NAMALWA (cell line): ENCODE results near the gene TMTC1.

Experiments used
- DNase-seq: peaks from one replicate; pipeline ENCODE4 v3.0.0-alpha.2; 2015; ENCODE audit warnings: low spot score

Gene TMTC1

DNA sequence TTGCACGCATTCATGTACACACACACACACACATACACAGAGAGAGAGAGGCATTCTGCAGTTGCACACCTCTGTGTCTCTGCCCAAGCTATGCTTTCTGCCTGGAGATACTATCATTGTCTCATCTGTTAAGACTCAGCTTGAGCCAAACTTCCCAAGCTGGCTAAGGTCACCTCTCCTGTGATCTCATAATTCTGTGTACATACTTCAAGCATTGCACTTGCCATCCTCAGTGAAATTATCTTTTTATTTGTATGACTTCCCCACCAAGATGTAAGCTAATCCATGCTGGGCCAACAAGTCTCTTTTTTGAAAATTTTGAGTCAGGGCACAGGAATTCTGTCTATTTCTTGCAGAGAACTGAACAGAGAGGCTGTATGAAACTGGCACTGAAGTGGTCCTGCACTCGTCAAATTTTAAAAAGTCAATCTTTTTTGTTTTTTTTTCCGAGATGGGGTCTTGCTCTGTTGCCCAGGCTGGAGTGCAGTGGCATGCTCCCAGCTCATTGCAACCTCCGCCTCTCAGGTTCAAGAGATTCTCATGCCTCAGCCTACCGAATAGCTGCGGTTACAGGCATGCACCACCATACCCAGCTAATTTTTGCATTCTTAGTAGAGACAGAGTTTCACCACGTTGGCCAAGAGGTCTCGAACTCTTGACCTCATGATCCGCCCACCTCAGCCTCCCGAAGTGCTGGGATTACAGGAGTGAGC, 44.3 kb downstream of the TMTC1 start:
- DNase-seq = no peak

DNA sequence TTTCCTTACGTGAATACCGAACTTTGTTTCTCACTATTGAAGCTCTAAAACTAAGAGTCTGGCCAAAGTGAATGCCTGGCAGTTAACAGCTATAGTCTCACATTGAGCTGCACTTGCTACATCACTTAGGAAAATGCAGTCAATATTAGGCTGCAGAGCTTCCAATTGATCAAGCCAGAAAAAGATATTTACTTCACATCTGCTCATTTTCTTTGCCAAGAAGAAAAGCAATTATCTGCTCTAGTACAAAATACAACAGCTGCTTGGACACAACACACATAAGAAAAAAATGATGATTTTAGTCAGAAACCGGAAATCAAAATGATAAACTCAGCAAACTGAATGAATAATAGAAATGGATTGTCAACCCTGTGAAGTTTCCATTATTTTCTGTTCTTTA, 45.4 kb downstream of the TMTC1 start:
- DNase-seq = no peak

DNA sequence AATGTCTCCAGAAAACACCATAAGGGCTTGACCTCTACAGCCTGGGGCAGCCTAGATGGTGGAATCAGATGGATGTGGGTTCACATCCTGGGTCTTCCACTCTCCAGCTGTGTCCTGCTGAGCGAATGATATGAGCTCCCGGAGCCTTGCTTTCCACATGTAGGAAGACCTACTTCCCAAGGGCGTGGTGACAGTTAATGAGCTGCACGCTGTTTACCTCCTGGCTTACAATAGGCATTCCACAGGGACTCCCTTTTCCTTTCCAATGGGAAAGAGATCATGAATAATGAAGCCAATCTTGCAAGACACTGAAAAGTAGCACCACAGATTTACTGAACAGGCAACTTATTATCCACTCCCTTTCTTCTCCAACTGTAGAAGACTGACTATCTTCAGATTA, 46.1 kb downstream of the TMTC1 start:
- DNase-seq = no peak

DNA sequence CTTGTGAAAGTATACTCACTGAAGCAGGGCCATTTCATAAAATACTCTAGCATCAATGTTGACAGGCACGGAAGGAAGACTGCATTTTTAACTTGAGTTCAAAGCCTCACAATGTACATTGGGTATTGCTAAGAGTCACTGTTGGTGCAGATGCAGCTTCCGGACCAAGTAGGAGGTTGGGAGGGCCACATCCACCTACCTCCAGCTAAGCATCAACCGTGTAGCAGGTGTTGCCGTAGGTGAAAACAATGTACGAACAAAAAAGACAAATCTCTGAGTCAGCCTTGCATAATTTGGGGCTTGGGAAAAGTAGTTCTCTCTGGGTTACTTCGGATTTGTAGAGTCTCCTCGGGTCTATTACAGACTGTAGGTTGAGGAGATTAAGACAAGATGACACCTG, 48.1 kb downstream of the TMTC1 start:
- DNase-seq = no peak

DNA sequence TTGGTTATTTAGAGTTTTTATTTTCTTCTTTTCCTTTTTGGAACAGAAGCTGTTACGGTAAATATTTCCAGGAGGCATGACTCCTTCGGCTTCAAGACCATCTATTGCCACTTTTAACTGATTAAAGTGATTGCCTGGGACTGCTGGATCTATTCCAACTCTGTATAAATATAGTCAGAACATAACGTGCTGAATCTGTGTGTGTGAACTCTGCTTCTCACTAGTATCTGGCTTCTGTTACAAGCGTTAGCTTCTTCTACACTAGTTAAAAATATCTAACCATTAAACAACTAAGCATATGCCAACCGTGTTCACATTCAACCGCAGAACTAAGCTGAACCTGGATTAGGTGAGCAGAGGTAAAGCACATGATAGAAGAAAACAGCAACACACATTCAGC, 49.0 kb downstream of the TMTC1 start:
- DNase-seq = no peak

DNA sequence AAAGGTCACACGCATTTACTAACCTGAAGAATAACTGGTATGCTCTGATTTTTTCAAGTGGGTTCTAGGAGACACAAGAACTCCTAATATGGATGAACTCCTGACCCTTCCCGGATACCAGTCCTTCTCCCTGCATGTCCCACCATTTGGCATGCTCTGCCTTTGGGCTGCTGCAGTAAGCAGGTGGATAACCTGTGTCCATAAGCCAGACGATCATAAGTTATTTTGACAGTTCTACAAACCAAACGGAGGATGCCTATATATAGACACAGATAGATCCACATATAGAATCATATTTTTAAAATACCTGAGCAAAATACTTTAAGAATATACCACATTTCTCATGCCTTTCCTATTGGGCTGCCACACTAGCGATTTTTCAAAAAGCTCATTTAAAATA, 49.4 kb downstream of the TMTC1 start:
- DNase-seq = no peak

DNA sequence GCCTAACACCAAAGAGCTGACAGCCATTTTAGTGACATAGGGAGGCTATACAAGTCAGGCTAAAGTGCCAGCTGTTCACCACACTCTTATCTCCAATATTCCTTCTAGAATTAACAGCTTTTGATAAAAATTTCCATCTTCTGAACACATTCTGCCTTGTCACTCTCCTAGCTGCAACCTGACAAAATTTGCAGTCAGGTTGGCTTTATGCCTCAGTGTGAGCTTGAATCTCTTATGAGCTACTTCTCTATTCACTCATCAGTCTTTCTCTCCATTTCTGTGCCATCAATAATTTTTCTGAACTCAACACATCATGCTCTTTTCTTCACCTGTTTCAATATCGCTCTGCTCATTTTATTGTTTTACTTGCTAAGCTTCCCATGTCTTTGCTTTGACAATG, 50.2 kb downstream of the TMTC1 start:
- DNase-seq = no peak

DNA sequence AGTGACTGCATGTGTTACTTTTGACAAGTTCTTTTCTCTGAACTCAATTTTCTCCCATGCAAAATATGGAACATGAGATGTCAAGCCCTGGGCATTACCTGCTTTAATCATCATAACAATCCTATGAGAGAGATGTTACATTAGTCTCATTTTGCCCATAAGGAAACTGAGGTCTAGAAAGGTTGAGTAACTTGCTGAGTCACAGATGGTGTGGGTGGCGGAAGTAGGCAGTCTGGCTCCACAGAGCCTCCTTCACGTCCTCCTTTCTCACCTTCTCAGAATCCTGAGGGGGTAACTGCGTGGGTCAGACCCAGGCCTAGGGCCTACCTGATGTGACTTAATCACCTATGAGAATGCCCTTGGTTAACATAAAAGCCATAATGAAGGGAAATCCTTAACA, 50.7 kb downstream of the TMTC1 start:
- no peak for DNase-seq

DNA sequence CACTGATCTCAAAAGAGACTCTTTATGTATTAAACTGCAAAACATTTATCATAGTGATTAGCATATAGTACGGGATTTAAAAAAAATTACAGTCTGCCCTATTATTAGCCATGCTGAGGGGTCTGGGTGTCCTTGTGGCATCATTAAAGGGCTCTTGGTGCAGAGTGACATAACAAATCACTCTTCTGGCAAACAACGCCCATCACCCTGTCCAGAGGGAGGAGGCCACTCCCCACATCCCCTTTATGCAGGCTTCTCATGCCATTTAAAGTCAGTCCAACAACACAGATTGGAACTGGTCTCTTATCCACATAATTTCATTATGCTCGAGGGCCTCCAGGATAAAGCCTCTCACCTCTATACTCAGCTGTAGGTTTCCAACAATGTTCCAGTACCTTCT, 51.1 kb downstream of the TMTC1 start:
- no peak for DNase-seq

DNA sequence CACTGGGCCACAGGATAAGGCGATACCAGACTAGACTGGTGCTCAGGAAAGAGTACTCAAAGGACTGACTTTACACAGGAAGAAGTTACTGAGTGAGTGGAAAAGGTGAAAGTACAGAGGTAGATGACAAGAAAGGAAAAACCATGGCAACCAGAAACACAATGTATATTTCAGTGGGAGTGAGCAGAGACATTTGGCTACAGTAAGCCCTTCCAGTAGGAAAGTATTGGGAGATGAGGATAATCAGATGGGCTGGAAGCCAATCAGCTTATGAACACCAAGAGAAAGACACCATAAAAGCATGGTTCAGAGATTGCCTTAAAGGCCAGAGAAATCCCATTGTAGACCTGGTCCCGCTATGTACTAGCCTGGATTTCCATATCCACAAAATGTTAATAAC, 51.6 kb downstream of the TMTC1 start:
- DNase-seq = no peak

DNA sequence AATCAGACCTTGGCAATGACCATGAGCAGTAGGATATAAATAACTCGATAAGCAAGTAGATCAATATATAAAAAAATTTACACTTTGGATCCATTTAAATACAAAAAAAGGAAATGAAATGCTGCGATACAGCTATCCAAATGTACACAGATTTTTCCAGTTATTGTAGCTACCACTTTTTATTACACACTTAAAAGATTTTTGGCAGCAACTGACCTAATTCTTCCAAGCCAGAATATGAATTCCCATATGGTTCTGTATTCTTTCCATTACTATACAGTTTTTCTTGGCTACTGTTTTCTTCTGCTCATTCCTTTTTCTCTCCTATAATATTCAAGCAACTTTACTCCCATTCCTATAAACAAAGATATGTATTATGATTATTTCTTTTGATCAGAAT, 52.2 kb downstream of the TMTC1 start:
- no peak for DNase-seq

DNA sequence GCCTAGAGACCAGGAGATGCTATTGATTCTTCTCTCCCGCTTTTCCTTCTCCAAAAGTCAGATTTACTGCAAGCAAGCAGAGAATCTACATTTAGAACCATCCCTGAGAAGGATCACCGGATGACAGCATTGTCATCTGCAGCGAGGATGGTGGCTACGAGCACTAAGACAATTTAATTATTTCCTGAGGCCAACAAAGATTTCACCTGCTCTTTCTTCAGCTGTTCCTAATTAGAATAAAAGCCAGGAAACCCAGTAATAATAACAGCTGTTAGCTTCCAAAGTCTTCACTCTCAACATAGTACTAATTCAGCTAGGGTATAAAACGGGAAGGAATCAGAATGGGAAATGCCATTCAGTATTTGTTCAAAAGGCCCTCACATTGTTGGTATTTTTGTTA, 53.3 kb downstream of the TMTC1 start:
- no peak for DNase-seq

DNA sequence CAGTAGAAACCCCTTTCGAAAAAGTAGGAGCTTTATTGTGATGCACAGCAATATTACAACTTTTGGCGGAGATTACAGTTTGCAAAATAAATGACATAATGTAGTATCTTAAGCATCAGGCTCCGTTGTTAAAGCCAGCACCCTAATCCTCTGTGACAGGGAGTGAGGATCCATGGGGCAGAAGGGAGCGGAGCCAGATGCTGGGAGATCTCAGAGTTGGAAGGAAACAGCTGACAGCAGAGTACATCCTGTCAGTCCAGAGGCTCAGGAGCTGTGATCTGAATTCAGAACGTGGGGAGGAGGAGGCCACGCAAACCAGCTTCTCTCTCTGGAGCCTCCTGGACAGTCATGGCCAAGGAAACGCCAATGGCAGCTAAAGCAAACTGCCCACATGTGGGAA, 55.7 kb downstream of the TMTC1 start:
- DNase-seq = no peak

DNA sequence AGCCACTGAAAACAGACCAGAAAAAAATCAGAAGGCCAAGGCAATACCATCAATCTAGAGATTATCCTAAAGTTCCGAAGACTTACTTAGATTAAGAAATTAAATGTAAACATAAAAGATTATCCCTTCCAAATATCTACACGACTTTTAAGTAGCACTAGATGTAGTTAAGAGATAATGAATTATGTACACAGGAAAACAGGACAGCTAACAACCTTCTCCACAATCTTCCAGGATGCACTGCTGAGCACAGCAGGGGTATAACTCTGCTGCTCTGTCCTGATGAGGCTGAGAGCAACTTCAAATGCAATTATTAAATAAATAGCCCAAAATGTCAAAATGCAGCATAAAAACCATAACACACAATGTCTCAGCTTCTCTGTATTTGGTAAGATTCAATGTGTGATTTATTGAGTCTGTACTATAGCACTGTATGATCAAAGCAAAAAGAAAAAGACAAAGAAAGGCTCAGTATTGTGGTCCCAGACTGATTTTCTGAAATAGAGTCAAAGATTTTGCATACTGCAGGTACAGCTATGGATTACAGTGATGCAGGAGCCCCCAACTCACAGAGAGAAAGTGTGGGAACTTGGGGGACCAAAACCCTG, 56.9 kb downstream of the TMTC1 start:
- no peak for DNase-seq

DNA sequence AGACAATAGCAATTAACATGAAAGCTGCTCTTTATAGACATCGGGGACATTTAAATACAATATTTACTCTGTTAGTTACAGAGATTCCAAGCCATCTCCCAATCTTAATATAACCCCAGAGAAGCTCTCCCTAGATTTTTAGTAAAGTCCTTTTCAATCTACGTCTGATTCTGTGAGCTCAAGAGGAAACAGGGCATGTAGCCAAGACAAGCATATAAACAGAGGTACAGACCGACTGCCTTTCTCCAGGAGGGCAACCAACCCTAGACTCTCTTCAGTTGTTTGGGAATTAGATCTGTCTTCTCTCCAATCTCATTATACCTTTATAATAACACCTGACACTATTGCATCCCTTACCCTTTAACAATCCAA, 57.4 kb downstream of the TMTC1 start:
- no peak for DNase-seq

DNA sequence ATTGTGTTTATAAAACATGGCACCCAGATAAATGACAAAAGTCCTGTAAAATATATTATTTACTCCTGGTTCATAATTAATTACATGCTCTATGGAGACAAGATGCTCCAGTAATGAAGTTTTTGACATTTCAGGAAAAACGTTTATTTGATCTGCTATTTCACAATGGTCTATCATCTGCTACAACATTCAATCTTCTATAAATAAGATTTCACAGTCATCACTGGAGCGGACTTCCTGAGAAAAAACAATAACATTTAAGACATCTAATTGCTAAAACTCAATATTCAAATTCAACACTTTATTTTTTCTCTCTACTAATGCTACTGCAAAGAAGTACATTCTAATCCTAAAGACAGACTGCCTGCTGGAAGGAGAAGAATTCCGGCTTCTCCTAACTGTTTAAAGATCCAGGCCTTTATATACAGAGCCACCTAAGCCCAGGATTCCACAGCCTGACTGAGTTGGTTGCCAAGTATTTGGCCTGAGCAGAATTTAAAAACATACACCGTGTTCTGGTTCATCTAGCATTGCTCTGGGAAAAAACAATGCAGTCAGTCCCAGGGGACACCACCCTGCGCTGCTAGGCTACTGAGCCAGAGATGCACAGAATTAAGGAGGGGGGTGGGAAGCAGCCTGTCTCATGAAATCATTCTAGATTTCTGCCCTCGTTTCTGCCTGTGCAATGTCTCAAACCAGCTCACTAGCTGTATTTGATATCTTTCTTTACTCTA, 58.0 kb downstream of the TMTC1 start:
- DNase-seq = no peak

DNA sequence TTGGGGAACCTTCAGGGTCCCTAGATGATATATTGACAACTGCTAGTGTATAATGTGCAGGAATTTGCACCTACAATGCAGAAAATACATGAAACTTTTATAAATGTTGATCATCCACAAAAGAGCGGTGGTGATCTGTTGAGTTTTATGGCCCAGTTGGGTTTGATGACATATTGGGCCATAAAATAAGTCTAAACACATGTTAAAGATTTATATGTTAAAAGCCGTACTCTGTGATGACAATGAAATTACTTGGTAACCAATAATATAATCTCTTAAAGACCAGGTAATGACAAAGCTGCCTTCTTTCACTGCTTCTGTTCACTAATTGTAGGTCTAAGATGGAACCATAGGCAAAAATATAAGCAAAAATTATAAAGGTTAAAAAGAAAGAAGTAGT, 61.6 kb downstream of the TMTC1 start:
- no peak for DNase-seq

DNA sequence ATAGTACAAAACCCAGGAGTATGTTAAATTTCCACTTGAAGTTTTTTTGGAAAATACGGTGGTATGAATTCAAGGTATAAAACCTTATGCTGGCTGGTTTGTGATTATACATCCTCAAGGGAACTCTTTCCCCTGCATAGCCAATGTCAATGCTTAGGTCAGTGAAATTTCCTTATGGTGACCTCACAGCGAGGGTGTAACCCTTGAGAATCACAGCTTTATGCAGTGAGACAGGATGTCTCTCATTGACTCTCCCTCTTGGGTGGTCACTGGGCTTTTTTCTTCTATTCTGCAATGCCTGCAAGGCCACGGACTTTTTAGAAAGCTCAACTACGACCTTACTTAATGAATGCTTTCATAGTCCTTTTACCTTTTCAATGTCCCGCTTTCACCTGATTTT, 64.4 kb downstream of the TMTC1 start:
- no peak for DNase-seq

DNA sequence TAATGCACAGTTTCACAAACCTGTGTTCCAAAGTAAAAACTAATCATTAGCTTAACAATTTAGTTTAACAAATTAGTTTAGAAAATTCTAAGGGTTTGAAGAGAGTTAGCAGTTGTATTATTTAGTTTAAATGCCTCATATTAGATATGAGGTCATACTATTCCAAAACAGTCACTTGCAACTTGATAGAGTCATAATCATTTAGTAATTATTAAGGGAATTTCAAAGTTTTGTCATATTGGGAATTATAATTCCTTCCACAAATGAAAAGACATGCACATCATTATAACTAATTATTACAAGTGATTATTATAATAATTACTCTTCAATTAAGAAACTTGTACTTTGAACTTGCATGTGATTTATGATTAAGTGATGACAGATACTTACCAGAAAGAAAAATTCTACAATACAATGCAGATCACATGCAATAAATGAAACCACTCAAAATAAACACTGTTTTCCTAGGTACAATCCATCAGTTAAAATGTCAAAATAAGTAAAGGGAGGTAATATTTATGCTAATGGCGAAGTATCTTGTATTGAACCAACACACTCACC, 66.1 kb downstream of the TMTC1 start:
- no peak for DNase-seq

DNA sequence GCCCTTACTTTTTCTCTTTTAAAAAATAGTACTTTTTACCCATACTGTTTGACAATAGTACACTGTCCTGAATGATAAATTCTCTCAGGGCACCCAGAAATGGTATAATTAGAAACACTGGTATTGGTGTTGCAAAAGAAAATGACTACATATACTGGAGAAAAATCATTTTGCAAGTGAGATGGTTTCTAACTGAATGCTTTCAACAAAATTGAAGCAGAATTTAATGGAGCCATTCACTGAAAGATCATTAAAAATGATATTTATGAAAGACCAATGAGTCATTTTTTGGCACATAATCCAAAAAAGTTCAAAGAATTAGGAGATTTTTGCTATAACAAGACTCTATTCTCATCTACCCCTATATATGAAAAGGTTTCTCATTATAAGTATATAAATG, 68.8 kb downstream of the TMTC1 start:
- DNase-seq = no peak

DNA sequence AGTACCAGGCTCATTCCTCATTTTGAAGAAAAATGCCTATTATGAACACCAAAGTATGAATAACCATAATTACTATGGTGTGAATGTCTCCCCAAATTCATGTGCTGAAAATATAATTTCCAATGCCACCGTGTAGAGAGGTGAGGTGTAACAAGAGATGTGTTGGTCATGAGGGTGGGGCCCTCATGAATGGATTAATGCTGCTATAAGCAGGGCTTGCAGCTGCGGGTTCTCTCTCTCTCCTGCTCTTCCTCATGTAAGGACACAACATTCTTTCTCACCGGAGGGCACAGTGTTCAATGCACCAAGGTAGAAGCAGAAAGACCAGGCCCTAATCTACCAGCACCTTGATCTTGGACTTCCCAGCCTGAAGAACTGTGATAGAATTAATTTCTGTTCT, 70.0 kb downstream of the TMTC1 start:
- no peak for DNase-seq

DNA sequence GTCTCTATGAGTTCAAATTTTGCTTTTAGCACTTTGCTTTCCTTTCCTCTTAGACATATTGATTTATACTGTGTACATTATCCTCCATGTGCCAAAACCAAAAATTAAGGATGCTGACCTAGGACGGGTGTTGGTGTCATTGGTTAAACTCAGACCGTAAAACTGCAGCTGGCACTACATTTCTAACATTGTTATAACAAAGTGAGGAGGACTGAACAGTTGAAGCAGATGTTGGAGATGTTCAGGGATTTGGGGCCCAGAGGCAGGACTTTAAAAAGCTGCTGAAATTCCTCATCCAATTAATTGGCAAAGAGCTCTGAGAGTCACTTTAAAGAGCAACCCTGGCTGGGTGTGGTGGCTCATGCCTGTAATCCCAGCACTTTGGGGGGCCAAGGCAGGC, 72.4 kb downstream of the TMTC1 start:
- DNase-seq = no peak

DNA sequence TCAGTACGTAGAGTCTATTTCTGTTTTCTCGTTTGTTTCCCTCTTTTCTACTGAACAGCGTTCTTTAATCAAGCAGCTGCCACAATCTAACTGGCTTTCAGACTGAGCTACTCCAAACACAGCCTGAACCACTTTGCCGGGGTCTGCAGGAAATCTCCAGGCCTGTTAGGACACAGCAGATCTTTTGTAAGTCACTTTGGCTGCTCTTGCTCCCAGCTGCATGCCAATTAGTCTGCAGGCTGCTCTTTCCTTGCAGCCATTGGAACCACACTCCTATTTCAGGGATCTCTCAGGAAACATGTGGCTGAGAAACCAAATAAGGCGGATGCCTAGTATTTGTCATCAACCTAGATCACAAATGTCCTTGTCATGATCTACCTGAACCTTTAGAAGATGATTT, 73.6 kb downstream of the TMTC1 start:
- no peak for DNase-seq
